SHP77 (cell line): ENCODE data around the gene TRMO.

ENCODE experiments used
- DNase-seq, 2 experiments: peaks; one replicate each; lab custom pipeline; 2025; lab: John Stamatoyannopoulos, UW

The TRMO gene

GRCh38 chr9:97938081-97938644 is 15.9 kb upstream of the TRMO start, which contains the start of gene HEMGN:
Gene HEMGN (minus strand): TSS chr9:97938172. CDS start chr9:97938136, 36 bp downstream.
- no peak for DNase-seq

GRCh38 chr9:97936998-97937397 is 14.7 kb upstream of the TRMO start:
- DNase-seq = no peak

GRCh38 chr9:97935276-97935675 is 13.0 kb upstream of the TRMO start:
- no peak for DNase-seq

- no peak for DNase-seq
Measured at GRCh38 chr9:97934321-97935115, 12.2 kb upstream of the TRMO start.

GRCh38 chr9:97933297-97933998 is 11.1 kb upstream of the TRMO start:
- DNase-seq = no peak

GRCh38 chr9:97930972-97931371 is 8.7 kb upstream of the TRMO start:
- DNase-seq = no peak

GRCh38 chr9:97928986-97929604 is 6.8 kb upstream of the TRMO start:
- no peak for DNase-seq

- DNase-seq = no peak
Measured at GRCh38 chr9:97925497-97926334, 3.4 kb upstream of the TRMO start.

GRCh38 chr9:97924386-97924785 is 2.1 kb upstream of the TRMO start:
- no peak for DNase-seq

GRCh38 chr9:97923529-97924108 is 1.3 kb upstream of the TRMO start:
- peak; percentile 73 to 74 for DNase-seq

- DNase-seq = no peak
Measured at GRCh38 chr9:97919217-97919813, 3.0 kb downstream of the TRMO start.

- DNase-seq = no peak
Measured at GRCh38 chr9:97918611-97919010, 3.7 kb downstream of the TRMO start.

- DNase-seq = no peak
Measured at GRCh38 chr9:97911970-97912369, 10.3 kb downstream of the TRMO start.

GRCh38 chr9:97911528-97911927 is 10.8 kb downstream of the TRMO start:
- DNase-seq = no peak

- no peak for DNase-seq
Measured at GRCh38 chr9:97910357-97910756, 11.9 kb downstream of the TRMO start.

- no peak for DNase-seq
Measured at GRCh38 chr9:97908705-97909104, 13.6 kb downstream of the TRMO start.

GRCh38 chr9:97907632-97908031 is 14.7 kb downstream of the TRMO start:
- no peak for DNase-seq

GRCh38 chr9:97907046-97907445 is 15.3 kb downstream of the TRMO start:
- DNase-seq = no peak

GRCh38 chr9:97906236-97906831 is 16.0 kb downstream of the TRMO start:
- no peak for DNase-seq

- DNase-seq = no peak
Measured at GRCh38 chr9:97905228-97905627, 17.1 kb downstream of the TRMO start.
